ENCODE measurements around the gene CYTH3.

- TF ChIP-seq POLR2A (IDR thresholded peaks at IDR 0.05; ENCODE audit: borderline replicate concordance, extremely low read depth, insufficient read depth, insufficient read length) = no peak
- no peak for TF ChIP-seq RAD21 (IDR thresholded peaks at IDR 0.05; ENCODE audit: low read depth)
- no peak for TF ChIP-seq CTCF (IDR thresholded peaks at IDR 0.05 in 2 of 3, conservative IDR thresholded peaks at IDR 0.05 in 1 of 3; ENCODE audit: borderline replicate concordance in 1 of 3, insufficient read depth in 1 of 3, low read depth in 2 of 3, low read length in 2 of 3)
- no peak for TF ChIP-seq MAX (IDR thresholded peaks at IDR 0.05)
- no peak for TF ChIP-seq YY1 (IDR thresholded peaks at IDR 0.05; ENCODE audit: extremely low read depth, insufficient replicate concordance, low read depth, low read length)
- TF ChIP-seq SIN3A (IDR thresholded peaks at IDR 0.05; ENCODE audit: low read depth) = no peak
Measured at GRCh38 chr7:6162331-6162620, 110.1 kb downstream of the CYTH3 start.
